ENCODE measurements around the gene PRDM2. TPM values are rescaled to one million over a fixed set of nuclear protein-coding genes. Genes with fewer than 3 reads are reported as not detected.

PRDM2 gene
- total RNA-seq, 1 donor from 2014 or later = 23.0 TPM

GRCh38 chr1:13781907-13782633 lies 82.1 kb downstream of the PRDM2 start:
- Histone ChIP-seq H3K36me3 (ENCODE audit: control insufficient read depth in 3 of 3, insufficient read depth in 3 of 3, low read length in 3 of 3) (peaks cover 28 to 47% (median 33%) of the 10 kb centered on the region in 3 donors), H3K9me3 (ENCODE audit: control insufficient read depth in 3 of 3, low read length in 3 of 3) (no peaks in the 10 kb centered on the region), H3K27ac (ENCODE audit: low read depth, low read length) (peak overlapping the region; percentile 27), H3K9ac (ENCODE audit: low read depth in 1 of 3, low read length in 3 of 3) (no peak overlapping the region), H3K27me3 (ENCODE audit: control insufficient read depth in 3 of 3, insufficient read depth in 3 of 3, low read length in 3 of 3) (no peaks in the 10 kb centered on the region), H3K4me1 (ENCODE audit: control insufficient read depth in 3 of 3, insufficient read depth in 3 of 3, low read length in 3 of 3) (peaks cover 14 to 21% (median 21%) of the 10 kb centered on the region in 3 donors), H3K4me3 (ENCODE audit: low read length in 3 of 3) (peak overlapping the region in 1 of 3 donors; percentile 9)

DNA sequence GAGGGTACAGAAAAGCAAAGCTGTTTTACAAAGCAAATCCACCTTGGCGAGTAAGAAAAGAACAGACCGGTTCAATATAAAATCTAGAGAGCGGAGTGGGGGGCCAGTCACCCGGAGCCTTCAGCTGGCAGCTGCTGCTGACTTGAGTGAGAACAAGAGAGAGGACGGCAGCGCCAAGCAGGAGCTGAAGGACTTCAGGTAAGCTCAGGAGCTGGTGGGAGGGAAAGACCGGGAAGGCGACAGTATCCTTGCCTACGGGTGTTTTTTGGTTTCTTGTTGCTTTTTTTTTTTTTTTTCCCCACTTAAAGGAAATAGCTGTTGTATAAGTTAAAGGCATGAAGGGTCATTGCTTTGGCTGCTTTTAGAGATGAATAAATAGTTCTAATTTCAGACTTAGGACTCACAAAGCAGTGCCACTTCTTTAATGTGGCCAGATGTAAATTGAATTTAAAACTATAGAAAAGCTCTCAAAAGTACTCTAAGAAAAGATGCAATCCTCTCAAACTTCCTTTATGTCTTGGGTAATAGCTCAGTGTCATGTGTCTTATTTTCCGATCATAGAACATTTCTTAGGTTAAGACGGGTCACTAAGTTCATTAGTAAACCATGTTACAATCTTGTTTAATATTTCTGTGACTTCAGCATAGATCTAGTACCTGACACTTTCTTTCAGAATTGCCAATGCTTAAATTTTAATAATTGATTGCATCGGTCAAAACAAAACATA lies 82.8 kb downstream of the PRDM2 start:
- H3K9ac ChIP-seq (ENCODE audit: low read depth in 1 of 3, low read length in 3 of 3) = no peak overlapping the region
- H3K27ac ChIP-seq (ENCODE audit: low read depth, low read length) = peak overlapping the region; percentile 27
- H3K4me1 ChIP-seq (ENCODE audit: control insufficient read depth in 3 of 3, insufficient read depth in 3 of 3, low read length in 3 of 3) = peaks cover 14 to 21% (median 21%) of the 10 kb centered on the region in 3 donors
- H3K4me3 ChIP-seq (ENCODE audit: low read length in 3 of 3) = no peak overlapping the region
- H3K9me3 ChIP-seq (ENCODE audit: control insufficient read depth in 3 of 3, low read length in 3 of 3) = no peaks in the 10 kb centered on the region
- peaks cover 25 to 40% (median 26%) of the 10 kb centered on the region in 3 donors for H3K36me3 ChIP-seq (ENCODE audit: control insufficient read depth in 3 of 3, insufficient read depth in 3 of 3, low read length in 3 of 3)
- no peaks in the 10 kb centered on the region for H3K27me3 ChIP-seq (ENCODE audit: control insufficient read depth in 3 of 3, insufficient read depth in 3 of 3, low read length in 3 of 3)

DNA sequence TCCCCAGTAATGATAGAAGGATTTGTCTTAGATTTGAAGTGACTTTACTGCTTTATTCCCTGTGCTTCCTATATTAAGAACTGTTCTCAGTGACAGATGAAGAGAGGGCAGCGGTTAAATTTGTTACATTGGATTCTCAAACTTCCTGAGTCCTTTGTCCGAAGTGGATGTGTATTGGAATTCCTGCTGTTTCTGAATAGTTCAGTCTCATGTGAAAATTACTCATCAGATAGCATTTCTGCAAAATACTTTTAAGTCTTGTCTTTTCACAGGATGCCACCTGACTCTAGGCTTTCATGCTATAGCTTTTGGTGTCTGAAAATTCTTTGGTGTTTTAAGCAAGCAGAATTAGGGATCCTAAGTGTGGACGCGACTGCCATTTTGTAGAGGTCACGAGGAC lies 83.6 kb downstream of the PRDM2 start:
- Histone ChIP-seq H3K9me3 (ENCODE audit: control insufficient read depth in 3 of 3, low read length in 3 of 3) (no peaks in the 10 kb centered on the region), H3K4me1 (ENCODE audit: control insufficient read depth in 3 of 3, insufficient read depth in 3 of 3, low read length in 3 of 3) (peaks cover 14 to 21% (median 21%) of the 10 kb centered on the region in 3 donors), H3K4me3 (ENCODE audit: low read length in 3 of 3) (no peak overlapping the region), H3K27ac (ENCODE audit: low read depth, low read length) (no peak overlapping the region), H3K36me3 (ENCODE audit: control insufficient read depth in 3 of 3, insufficient read depth in 3 of 3, low read length in 3 of 3) (peaks cover 19 to 35% (median 21%) of the 10 kb centered on the region in 3 donors), H3K27me3 (ENCODE audit: control insufficient read depth in 3 of 3, insufficient read depth in 3 of 3, low read length in 3 of 3) (no peaks in the 10 kb centered on the region), H3K9ac (ENCODE audit: low read depth in 1 of 3, low read length in 3 of 3) (no peak overlapping the region)

GRCh38 chr1:13784971-13785370 lies 85.0 kb downstream of the PRDM2 start:
- Histone ChIP-seq H3K36me3 (ENCODE audit: control insufficient read depth in 3 of 3, insufficient read depth in 3 of 3, low read length in 3 of 3) (peaks cover 9 to 26% (median 15%) of the 10 kb centered on the region in 3 donors), H3K9ac (ENCODE audit: low read depth in 1 of 3, low read length in 3 of 3) (no peak overlapping the region), H3K27ac (ENCODE audit: low read depth, low read length) (no peak overlapping the region), H3K4me1 (ENCODE audit: control insufficient read depth in 3 of 3, insufficient read depth in 3 of 3, low read length in 3 of 3) (peaks cover 14 to 27% (median 21%) of the 10 kb centered on the region in 3 donors), H3K9me3 (ENCODE audit: control insufficient read depth in 3 of 3, low read length in 3 of 3) (no peaks in the 10 kb centered on the region), H3K27me3 (ENCODE audit: control insufficient read depth in 3 of 3, insufficient read depth in 3 of 3, low read length in 3 of 3) (no peaks in the 10 kb centered on the region), H3K4me3 (ENCODE audit: low read length in 3 of 3) (no peak overlapping the region)

DNA sequence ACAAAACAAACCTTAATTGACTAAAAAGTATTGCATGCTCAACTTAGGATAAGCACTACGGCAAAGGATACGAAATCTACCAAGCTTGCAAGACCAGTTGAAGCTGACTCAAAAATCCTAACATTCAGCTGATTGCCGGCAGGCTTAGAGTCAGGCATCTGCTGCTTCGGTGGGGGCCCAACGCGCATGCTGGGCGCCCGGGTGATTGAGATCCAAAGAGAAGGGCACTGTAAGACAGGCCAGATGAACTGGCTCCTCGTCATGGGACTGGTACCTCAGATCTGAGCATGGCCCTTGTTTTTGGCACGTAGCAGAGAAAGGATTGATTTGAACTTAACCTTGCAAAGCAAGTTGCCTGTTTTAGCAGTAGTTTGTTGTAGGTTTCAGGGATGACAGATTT lies 86.6 kb downstream of the PRDM2 start:
- H3K4me3 ChIP-seq (ENCODE audit: low read length in 3 of 3) = no peak overlapping the region
- H3K27ac ChIP-seq (ENCODE audit: low read depth, low read length) = no peak overlapping the region
- H3K36me3 ChIP-seq (ENCODE audit: control insufficient read depth in 3 of 3, insufficient read depth in 3 of 3, low read length in 3 of 3) = peaks cover 5 to 14% (median 11%) of the 10 kb centered on the region in 3 donors
- H3K4me1 ChIP-seq (ENCODE audit: control insufficient read depth in 3 of 3, insufficient read depth in 3 of 3, low read length in 3 of 3) = peaks cover 23 to 41% (median 28%) of the 10 kb centered on the region in 3 donors
- H3K27me3 ChIP-seq (ENCODE audit: control insufficient read depth in 3 of 3, insufficient read depth in 3 of 3, low read length in 3 of 3) = no peaks in the 10 kb centered on the region
- no peak overlapping the region for H3K9ac ChIP-seq (ENCODE audit: low read depth in 1 of 3, low read length in 3 of 3)
- no peaks in the 10 kb centered on the region for H3K9me3 ChIP-seq (ENCODE audit: control insufficient read depth in 3 of 3, low read length in 3 of 3)

GRCh38 chr1:13788795-13789194 lies 88.8 kb downstream of the PRDM2 start:
- H3K27me3 ChIP-seq (ENCODE audit: control insufficient read depth in 3 of 3, insufficient read depth in 3 of 3, low read length in 3 of 3) = no peaks in the 10 kb centered on the region
- H3K4me3 ChIP-seq (ENCODE audit: low read length in 3 of 3) = no peak overlapping the region
- peaks cover 35 to 45% (median 36%) of the 10 kb centered on the region in 3 donors for H3K4me1 ChIP-seq (ENCODE audit: control insufficient read depth in 3 of 3, insufficient read depth in 3 of 3, low read length in 3 of 3)
- H3K27ac ChIP-seq (ENCODE audit: low read depth, low read length) = no peak overlapping the region
- H3K9ac ChIP-seq (ENCODE audit: low read depth in 1 of 3, low read length in 3 of 3) = no peak overlapping the region
- no peaks in the 10 kb centered on the region for H3K9me3 ChIP-seq (ENCODE audit: control insufficient read depth in 3 of 3, low read length in 3 of 3)
- peaks cover 7 to 11% (median 8%) of the 10 kb centered on the region in 3 donors for H3K36me3 ChIP-seq (ENCODE audit: control insufficient read depth in 3 of 3, insufficient read depth in 3 of 3, low read length in 3 of 3)

- no peak overlapping the region for H3K9ac ChIP-seq (ENCODE audit: low read depth in 1 of 3, low read length in 3 of 3)
- no peaks in the 10 kb centered on the region for H3K9me3 ChIP-seq (ENCODE audit: control insufficient read depth in 3 of 3, low read length in 3 of 3)
- no peaks in the 10 kb centered on the region for H3K27me3 ChIP-seq (ENCODE audit: control insufficient read depth in 3 of 3, insufficient read depth in 3 of 3, low read length in 3 of 3)
- H3K4me3 ChIP-seq (ENCODE audit: low read length in 3 of 3) = no peak overlapping the region
- peaks cover 30 to 47% (median 31%) of the 10 kb centered on the region in 3 donors for H3K4me1 ChIP-seq (ENCODE audit: control insufficient read depth in 3 of 3, insufficient read depth in 3 of 3, low read length in 3 of 3)
- no peak overlapping the region for H3K27ac ChIP-seq (ENCODE audit: low read depth, low read length)
- H3K36me3 ChIP-seq (ENCODE audit: control insufficient read depth in 3 of 3, insufficient read depth in 3 of 3, low read length in 3 of 3) = peaks cover 7 to 8% (median 7%) of the 10 kb centered on the region in 3 donors
Observed at GRCh38 chr1:13790290-13791030, 90.5 kb downstream of the PRDM2 start.

GRCh38 chr1:13792419-13792818 lies 92.4 kb downstream of the PRDM2 start:
- Histone ChIP-seq H3K36me3 (ENCODE audit: control insufficient read depth in 3 of 3, insufficient read depth in 3 of 3, low read length in 3 of 3) (peaks cover 6 to 10% (median 7%) of the 10 kb centered on the region in 3 donors), H3K9me3 (ENCODE audit: control insufficient read depth in 3 of 3, low read length in 3 of 3) (no peaks in the 10 kb centered on the region), H3K9ac (ENCODE audit: low read depth in 1 of 3, low read length in 3 of 3) (peak overlapping the region in 1 of 3 donors; percentile 20), H3K4me1 (ENCODE audit: control insufficient read depth in 3 of 3, insufficient read depth in 3 of 3, low read length in 3 of 3) (peaks cover 30 to 49% (median 31%) of the 10 kb centered on the region in 3 donors), H3K27ac (ENCODE audit: low read depth, low read length) (peak overlapping the region; percentile 59), H3K4me3 (ENCODE audit: low read length in 3 of 3) (peak overlapping the region; percentile 24 to 39 (median 37)), H3K27me3 (ENCODE audit: control insufficient read depth in 3 of 3, insufficient read depth in 3 of 3, low read length in 3 of 3) (no peaks in the 10 kb centered on the region)

GRCh38 chr1:13793088-13793730 lies 93.2 kb downstream of the PRDM2 start:
- Histone ChIP-seq H3K27ac (ENCODE audit: low read depth, low read length) (peak overlapping the region; percentile 59), H3K4me1 (ENCODE audit: control insufficient read depth in 3 of 3, insufficient read depth in 3 of 3, low read length in 3 of 3) (peaks cover 30 to 49% (median 31%) of the 10 kb centered on the region in 3 donors), H3K27me3 (ENCODE audit: control insufficient read depth in 3 of 3, insufficient read depth in 3 of 3, low read length in 3 of 3) (no peaks in the 10 kb centered on the region), H3K36me3 (ENCODE audit: control insufficient read depth in 3 of 3, insufficient read depth in 3 of 3, low read length in 3 of 3) (peaks cover 6 to 10% (median 7%) of the 10 kb centered on the region in 3 donors), H3K9me3 (ENCODE audit: control insufficient read depth in 3 of 3, low read length in 3 of 3) (no peaks in the 10 kb centered on the region), H3K9ac (ENCODE audit: low read depth in 1 of 3, low read length in 3 of 3) (peak overlapping the region in 1 of 3 donors; percentile 20), H3K4me3 (ENCODE audit: low read length in 3 of 3) (peak overlapping the region; percentile 24 to 39 (median 37))

Data from skeletal muscle tissue (tissue), 4 donors.